Gastroesophageal sphincter (tissue), 3 donors: ENCODE results near the gene CCDC61.

Experiments
- POLR2A ChIP-seq, 2 donors: fragments of 450-650 bp; IDR thresholded peaks; one replicate each; pipeline ENCODE4 v1.6.1; 2017; ENCODE audit warnings: antibody characterized with exemption in 2 of 2, mild to moderate bottlenecking in 2 of 2, moderate library complexity in 1 of 2
- POLR2AphosphoS5 ChIP-seq: sonication (generic); formaldehyde crosslinking; IDR thresholded peaks from one replicate; pipeline ENCODE4 v1.6.1; 2017; ENCODE audit warnings: antibody characterized with exemption
- TF ChIP-seq, protein P1 (sequence below), 4 experiments: fragments of 200-600 bp in 2 of 4; fragments of 450-650 bp in 2 of 4; sonication (generic) in 1 of 4; IDR thresholded peaks; one replicate each; pipeline ENCODE4 v1.5.1; 2017 to 2019; ENCODE audit warnings: antibody characterized with exemption in 4 of 4, mild to moderate bottlenecking in 2 of 4, moderate library complexity in 2 of 4

DNA sequence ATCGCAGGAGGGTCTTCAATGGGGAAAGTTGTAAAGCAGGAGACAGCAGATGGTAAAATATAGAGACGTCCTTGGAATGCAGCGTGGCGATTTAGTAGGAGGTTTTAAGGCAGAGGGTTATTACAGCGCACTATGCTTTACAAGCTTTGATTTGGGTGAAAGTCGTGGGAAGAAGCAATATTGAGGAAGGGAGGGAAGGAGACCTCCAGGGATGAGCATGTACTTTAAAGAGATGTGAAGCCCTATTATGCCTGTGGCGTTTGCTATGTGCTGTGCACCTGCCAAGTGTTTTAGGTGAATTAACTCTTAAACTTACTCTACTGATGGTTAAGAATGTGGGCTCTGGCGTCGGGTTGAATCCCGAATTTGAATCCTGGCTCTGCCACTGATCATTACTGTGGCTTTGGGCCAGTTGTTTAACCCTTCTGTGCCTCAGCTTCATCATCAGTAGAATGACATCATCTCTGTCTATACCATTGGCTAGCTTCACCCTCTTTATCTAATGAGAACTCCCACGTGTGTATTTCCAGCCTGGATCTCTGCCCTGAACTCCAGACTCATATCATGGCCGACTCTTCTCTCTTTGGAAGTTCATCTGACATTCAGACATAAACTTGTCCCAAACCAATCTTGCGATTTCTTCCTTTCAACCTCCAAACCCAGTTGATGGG lies 583 bp downstream of the CCDC61 start:
- TF ChIP-seq POLR2AphosphoS5 (no peak), POLR2A (IDR thresholded peaks at IDR 0.05) (no peak)
- TF ChIP-seq, protein P1, sequence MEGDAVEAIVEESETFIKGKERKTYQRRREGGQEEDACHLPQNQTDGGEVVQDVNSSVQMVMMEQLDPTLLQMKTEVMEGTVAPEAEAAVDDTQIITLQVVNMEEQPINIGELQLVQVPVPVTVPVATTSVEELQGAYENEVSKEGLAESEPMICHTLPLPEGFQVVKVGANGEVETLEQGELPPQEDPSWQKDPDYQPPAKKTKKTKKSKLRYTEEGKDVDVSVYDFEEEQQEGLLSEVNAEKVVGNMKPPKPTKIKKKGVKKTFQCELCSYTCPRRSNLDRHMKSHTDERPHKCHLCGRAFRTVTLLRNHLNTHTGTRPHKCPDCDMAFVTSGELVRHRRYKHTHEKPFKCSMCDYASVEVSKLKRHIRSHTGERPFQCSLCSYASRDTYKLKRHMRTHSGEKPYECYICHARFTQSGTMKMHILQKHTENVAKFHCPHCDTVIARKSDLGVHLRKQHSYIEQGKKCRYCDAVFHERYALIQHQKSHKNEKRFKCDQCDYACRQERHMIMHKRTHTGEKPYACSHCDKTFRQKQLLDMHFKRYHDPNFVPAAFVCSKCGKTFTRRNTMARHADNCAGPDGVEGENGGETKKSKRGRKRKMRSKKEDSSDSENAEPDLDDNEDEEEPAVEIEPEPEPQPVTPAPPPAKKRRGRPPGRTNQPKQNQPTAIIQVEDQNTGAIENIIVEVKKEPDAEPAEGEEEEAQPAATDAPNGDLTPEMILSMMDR (IDR thresholded peaks at IDR 0.05) = no peak
